GM12878 (cell line): ENCODE results near the gene KRTAP5-7. TPM values are rescaled to one million over a fixed set of nuclear protein-coding genes. Genes with fewer than 3 reads are reported as not detected.
"Not testable (repeated sequence)": the region's sequence is repeated elsewhere in the genome, so short reads cannot be mapped to it uniquely, and the experiment has no call there.

Experiments
- ATAC-seq: fragments of 200-7000 bp; cut with Tn5 transposase; 3 replicates; pipeline ENCODE4 v1.9.1; 2020; ENCODE audit warnings: mild to moderate bottlenecking, moderate library complexity
- BruUV-seq: library from RNA; stranded (reverse); fragments of 400-500 nt; replicated peaks from 2 replicates; lab custom pipeline; 2021; lab: Mats Ljungman, UMichigan
- CTCF ChIA-PET: fragments of 300-600 bp; sonication (Branson Sonifier 250); formaldehyde crosslinking; extraction: SDS; loops from one replicate; lab custom pipeline; 2021; ENCODE audit warnings: inconsistent platforms; lab: Yijun Ruan, JAX
- POLR2A ChIA-PET: fragments of 350-600 bp; formaldehyde crosslinking; extraction: SDS; loops from one replicate; lab custom pipeline; 2021; ENCODE audit warnings: inconsistent platforms; lab: Charles Lee
- RAD21 ChIA-PET: fragments of 300-600 bp; sonication (Branson Sonifier 250); formaldehyde crosslinking; loops from one replicate; lab custom pipeline; 2023; ENCODE audit warnings: antibody characterized with exemption; ENCODE audit not compliant: unreplicated experiment; lab: Charles Lee
- SMC1A ChIA-PET: fragments of 300-600 bp; sonication (Branson Sonifier 250); formaldehyde crosslinking; loops from one replicate; lab custom pipeline; 2023; ENCODE audit not compliant: unreplicated experiment, uncharacterized antibody; lab: Charles Lee
- DNase-seq: peaks from one replicate; pipeline ENCODE4 v3.0.0-alpha.2; 2011; ENCODE audit warnings: low read depth, low spot score
- FAIRE-seq: peaks from 3 replicates; lab custom pipeline; 2011; peaks lifted over from hg19 to GRCh38; lab: Jason Lieb, UNC
- H2AFZ ChIP-seq: 2 replicates; pipeline ENCODE4 v1.6.0; 2011; ENCODE audit warnings: low read depth, low read length, control low read depth; ENCODE audit not compliant: control insufficient read depth
- H3K27ac ChIP-seq: 2 replicates; pipeline ENCODE4 v1.5.1; 2011; ENCODE audit warnings: control low read depth; ENCODE audit not compliant: control insufficient read depth, insufficient read depth
- H3K27me3 ChIP-seq, 2 experiments: replicated peaks in 1 of 2; 2 replicates each; pipeline versions ENCODE4 v1.6.0 to v1.6.1; 2011; ENCODE audit warnings: low read length in 1 of 2; ENCODE audit not compliant: control insufficient read depth in 2 of 2, insufficient read depth in 2 of 2
- H3K36me3 ChIP-seq, 2 experiments: 2 replicates each; pipeline ENCODE4 v1.5.1; 2011; ENCODE audit warnings: low read length in 1 of 2; ENCODE audit not compliant: control insufficient read depth in 2 of 2, insufficient read depth in 2 of 2
- H3K4me1 ChIP-seq: 2 replicates; pipeline ENCODE4 v1.6.1; 2011; ENCODE audit warnings: mild to moderate bottlenecking, low read length, moderate library complexity, mixed read lengths; ENCODE audit not compliant: control insufficient read depth, insufficient read depth
- H3K4me2 ChIP-seq: 2 replicates; pipeline ENCODE4 v1.6.0; 2011; ENCODE audit warnings: control low read depth; ENCODE audit not compliant: control insufficient read depth, insufficient read depth
- H3K4me3 ChIP-seq: fragments of 200-600 bp; sonication (generic); 2 replicates; pipeline ENCODE4 v1.5.1; 2016
- H3K79me2 ChIP-seq: 2 replicates; pipeline ENCODE4 v1.6.0; 2011; ENCODE audit warnings: low read length; ENCODE audit not compliant: control insufficient read depth, insufficient read depth
- H3K9ac ChIP-seq: 2 replicates; pipeline ENCODE4 v1.8.0; 2011; ENCODE audit warnings: low read length, control low read depth, mixed read lengths; ENCODE audit not compliant: control insufficient read depth, insufficient read depth
- H3K9me3 ChIP-seq: replicated peaks from 3 replicates; pipeline ENCODE4 v1.5.1; 2011; ENCODE audit warnings: mild to moderate bottlenecking, low read length; ENCODE audit not compliant: control insufficient read depth, insufficient read depth
- H4K20me1 ChIP-seq: 2 replicates; pipeline ENCODE4 v1.6.0; 2011; ENCODE audit not compliant: control insufficient read depth, insufficient read depth
- BCL3 ChIP-seq: IDR thresholded peaks from 2 replicates; pipeline ENCODE4 v1.6.1; 2011; ENCODE audit warnings: borderline replicate concordance, low read depth, mild to moderate bottlenecking, moderate library complexity, low read length; ENCODE audit not compliant: insufficient read depth, poor library complexity, severe bottlenecking
- BRCA1 ChIP-seq: IDR thresholded peaks from 2 replicates; pipeline ENCODE4 v1.6.1; 2011; ENCODE audit warnings: low read depth, low read length, improper control_type of control experiment
- CBX5 ChIP-seq: sonication (generic); IDR thresholded peaks from 2 replicates; pipeline ENCODE4 v1.6.1; 2016; ENCODE audit warnings: low read depth, moderate library complexity, mild to moderate bottlenecking, inconsistent platforms
- IKZF1 ChIP-seq: fragments of 450-650 bp; conservative IDR thresholded peaks from 2 replicates; pipeline ENCODE4 v1.6.1; 2017; ENCODE audit warnings: antibody characterized with exemption, mild to moderate bottlenecking
- JUNB ChIP-seq: IDR thresholded peaks from 2 replicates; pipeline ENCODE4 v1.6.1; 2016; ENCODE audit warnings: antibody characterized with exemption, mild to moderate bottlenecking
- PBX3 ChIP-seq: IDR thresholded peaks from 2 replicates; pipeline ENCODE4 v1.6.1; 2011; ENCODE audit warnings: mild to moderate bottlenecking, low read depth, low read length, moderate library complexity; ENCODE audit not compliant: insufficient replicate concordance
- ZNF274 ChIP-seq: IDR thresholded peaks from one replicate; pipeline ENCODE4 v1.8.0; 2011; ENCODE audit not compliant: insufficient read length, insufficient read depth
- WGBS: methylation state at CpG from one replicate; pipeline ENCODE4 v1.1.6; 2016; ENCODE audit warnings: low lambda C conversion rate; ENCODE audit not compliant: insufficient replicate concordance, insufficient coverage; ENCODE audit errors: missing lambda C conversion rate; 5-methylcytosine and 5-hydroxymethylcytosine counted together
- in situ Hi-C: fragments of 300-500 bp; cut with MboI; formaldehyde crosslinking; loops from 9 replicates; pipeline ENCODE4 v1.14.3; 2018; ENCODE audit warnings: mixed read lengths
- intact Hi-C: fragments of 100-400 bp; cut with micrococcal nuclease; formaldehyde crosslinking; loops from one replicate; pipeline ENCODE4 v1.14.2; 2022; ENCODE audit not compliant: unreplicated experiment
- polyA plus RNA-seq, 11 experiments: library from polyadenylated mRNA; depleted of rRNA in 4 of 11; unstranded in 6 of 11; stranded (reverse) in 5 of 11; fragments of >200 nt; fragmentation: Nextera tagmentation in 4 of 11; fragmentation: Illumina TruSeq in 1 of 11; extraction: Ambion mirVana in 4 of 11; extraction: Trizol in 1 of 11; gene quantifications; 1 replicate in 1 of 11; 2 replicates in 10 of 11; pipeline versions ENCODE4 v1.2.1 to v1.2.3, GENCODE V29; 2011 to 2016; ENCODE audit warnings: inconsistent platforms in 2 of 11, missing spikeins in 2 of 11, low read depth in 1 of 11
- total RNA-seq, 4 experiments: library from RNA; depleted of rRNA in 3 of 4; stranded (reverse); fragments of >200 nt in 3 of 4; fragmentation: Illumina TruSeq in 1 of 4; extraction: Trizol in 1 of 4; gene quantifications; 2 replicates each; pipeline versions ENCODE4 v1.2.1 to v1.2.3, GENCODE V29; 2013 to 2021

The KRTAP5-7 gene
- total and polyA plus RNA-seq, 10 of the 15 experiments (the other 5 are each of a cell fraction or from before 2014, with no cell fraction given): 0.07 to 0.23 (median 0.19) TPM; not detected in 6

- H3K27ac ChIP-seq, SMC1A ChIA-PET, RAD21 ChIA-PET, POLR2A ChIA-PET, H3K9me3 ChIP-seq, H3K4me3 ChIP-seq, H3K79me2 ChIP-seq, H3K4me2 ChIP-seq, H3K4me1 ChIP-seq, H3K27me3 ChIP-seq, intact Hi-C loops, ATAC-seq, H2AFZ ChIP-seq, DNase-seq, FAIRE-seq, BruUV-seq, H3K9ac ChIP-seq, H3K36me3 ChIP-seq, in situ Hi-C loops, H4K20me1 ChIP-seq: not testable (repeated sequence)
- CTCF ChIA-PET: interaction anchor here (1.2 to 1.7 kb wide), 2 partner anchors 13 to 14 kb away, joined by 3 to 5 read pairs; no protein-coding TSS in a partner anchor
- WGBS: 65% methylated on average over 28 of the region's 41 CpGs
Observed at GRCh38 chr11:71576688-71577465, 49.8 kb downstream of the KRTAP5-7 start.

GRCh38 chr11:71577469-71578004 is 50.5 kb downstream of the KRTAP5-7 start:
- ChIA-PET SMC1A (no interaction called here), POLR2A (no interaction called here), CTCF (no interaction called here), RAD21 (no interaction called here)
- in situ Hi-C loops: no loop called here
- no peaks in the 10 kb centered on the region for H3K9me3 ChIP-seq
- intact Hi-C loops: no loop called here
- WGBS: 54% methylated on average over 7 of the region's 7 CpGs
- TF ChIP-seq JUNB (no peak), CBX5 (no peak), BCL3 (peak; percentile 94), BRCA1 (no peak), PBX3 (peak; percentile 54), IKZF1 (no peak), ZNF274 (no peak)
- no peak overlapping the region for H3K4me2 ChIP-seq
- H3K27ac ChIP-seq: no peak overlapping the region
- DNase-seq: no peak
- FAIRE-seq: no peak
- no peak overlapping the region for H2AFZ ChIP-seq
- ATAC-seq: no peak
- no peaks in the 10 kb centered on the region; a peak in 2 of 4 replicates for H3K27me3 ChIP-seq
- H3K36me3 ChIP-seq: no peaks in the 10 kb centered on the region
- H3K4me3 ChIP-seq: no peak overlapping the region
- no peaks in the 10 kb centered on the region for H3K4me1 ChIP-seq
- H3K79me2 ChIP-seq: no peaks in the 10 kb centered on the region
- H3K9ac ChIP-seq: no peak overlapping the region
- BruUV-seq: no TSS peak
- H4K20me1 ChIP-seq: no peaks in the 10 kb centered on the region; the same call in 1 of the 2 replicates
